Liver (tissue), 9 donors: Measurements from ENCODE around the gene DGKD. TPM values are rescaled to one million over a fixed set of nuclear protein-coding genes. Genes with fewer than 3 reads are reported as not detected.
"Not testable (repeated sequence)": the region's sequence is repeated elsewhere in the genome, so short reads cannot be mapped to it uniquely, and the experiment has no call there.

Experiments
- DNase-seq: peaks from one replicate; pipeline ENCODE4 v3.0.0-alpha.2; 2017; ENCODE audit warnings: low spot score
- H3K27ac ChIP-seq, 2 donors: one replicate each; pipeline ENCODE4 v1.7.0; 2013; ENCODE audit warnings: inconsistent platforms in 2 of 2, low read length in 2 of 2, control low read depth in 1 of 2, low read depth in 1 of 2, mild to moderate bottlenecking in 1 of 2
- H3K27me3 ChIP-seq, 4 donors: one replicate each; pipeline versions ENCODE4 v1.6.1 to v1.7.0; 2013; ENCODE audit warnings: low read length in 3 of 4, inconsistent platforms in 1 of 4, mild to moderate bottlenecking in 1 of 4, moderate library complexity in 1 of 4; ENCODE audit not compliant: control insufficient read depth in 4 of 4, insufficient read depth in 4 of 4
- H3K36me3 ChIP-seq, 4 donors: one replicate each; pipeline versions ENCODE4 v1.6.1 to v1.7.0; 2013; ENCODE audit warnings: low read length in 3 of 4, mild to moderate bottlenecking in 3 of 4, low read depth in 1 of 4, moderate library complexity in 1 of 4; ENCODE audit not compliant: control insufficient read depth in 4 of 4, insufficient read depth in 3 of 4
- H3K4me1 ChIP-seq, 4 donors: one replicate each; pipeline versions ENCODE4 v1.6.1 to v1.7.0; 2013; ENCODE audit warnings: low read length in 3 of 4, mild to moderate bottlenecking in 3 of 4, moderate library complexity in 1 of 4; ENCODE audit not compliant: control insufficient read depth in 4 of 4, insufficient read depth in 4 of 4
- H3K4me3 ChIP-seq, 3 donors: one replicate each; pipeline versions ENCODE4 v1.6.1 to v1.7.0; 2013; ENCODE audit warnings: low read length in 3 of 3, control low read depth in 1 of 3, low read depth in 1 of 3, mild to moderate bottlenecking in 1 of 3
- H3K9ac ChIP-seq, 2 donors: one replicate each; pipeline ENCODE4 v1.7.0; 2013; ENCODE audit warnings: low read length in 2 of 2, mild to moderate bottlenecking in 2 of 2, moderate library complexity in 2 of 2, control low read depth in 1 of 2, low read depth in 1 of 2
- H3K9me3 ChIP-seq, 4 donors: one replicate each; pipeline versions ENCODE4 v1.6.1 to v1.7.0; 2013; ENCODE audit warnings: low read length in 3 of 4; ENCODE audit not compliant: control insufficient read depth in 4 of 4
- EGR1 ChIP-seq, 2 donors: IDR thresholded peaks; 2 replicates each; pipeline ENCODE4 v1.6.1; 2016 to 2018; ENCODE audit warnings: antibody characterized with exemption in 2 of 2, low read depth in 2 of 2
- FOXA2 ChIP-seq: IDR thresholded peaks from 2 replicates; pipeline ENCODE4 v1.6.1; 2016; ENCODE audit warnings: antibody characterized with exemption
- JUND ChIP-seq, 2 donors: IDR thresholded peaks; 2 replicates each; pipeline ENCODE4 v1.6.1; 2016; ENCODE audit warnings: antibody characterized with exemption in 2 of 2
- NR2F2 ChIP-seq: IDR thresholded peaks from 2 replicates; pipeline ENCODE4 v1.6.1; 2016; ENCODE audit warnings: antibody characterized with exemption
- RAD21 ChIP-seq, 2 donors: IDR thresholded peaks; 2 replicates each; pipeline ENCODE4 v1.6.1; 2016; ENCODE audit warnings: antibody characterized with exemption in 2 of 2, mild to moderate bottlenecking in 2 of 2
- SP1 ChIP-seq: IDR thresholded peaks from 2 replicates; pipeline ENCODE4 v1.6.1; 2018; ENCODE audit warnings: antibody characterized with exemption, mild to moderate bottlenecking
- TAF1 ChIP-seq: conservative IDR thresholded peaks from 2 replicates; pipeline ENCODE4 v1.6.1; 2016; ENCODE audit warnings: antibody characterized with exemption, mild to moderate bottlenecking
- YY1 ChIP-seq: IDR thresholded peaks from 2 replicates; pipeline ENCODE4 v1.6.1; 2016; ENCODE audit warnings: antibody characterized with exemption, mild to moderate bottlenecking
- WGBS: extraction: QIAGEN DNeasy Blood & Tissue Kit; methylation state at CpG from one replicate; pipeline ENCODE4 v1.1.7; 2013; 5-methylcytosine and 5-hydroxymethylcytosine counted together
- polyA plus RNA-seq, 2 donors: library from polyadenylated mRNA; stranded (reverse) in 1 of 2; unstranded in 1 of 2; fragments of 200-250 nt in 1 of 2; fragments of >200 nt in 1 of 2; fragmentation: Nextera tagmentation in 1 of 2; extraction: Ambion mirVana in 1 of 2; gene quantifications; one replicate each; pipeline versions ENCODE4 v1.2.1 to v1.2.3, GENCODE V29; 2013 to 2015
- total RNA-seq, 2 donors: library from RNA; depleted of rRNA; stranded (reverse); fragments of >200 nt; gene quantifications; one replicate each; pipeline ENCODE4 v1.2.3, GENCODE V29; 2014
- TF ChIP-seq, protein P1 (sequence below): IDR thresholded peaks from 2 replicates; pipeline ENCODE4 v1.6.1; 2016; ENCODE audit warnings: antibody characterized with exemption
- TF ChIP-seq, protein P2 (sequence below): IDR thresholded peaks from 2 replicates; pipeline ENCODE4 v1.6.1; 2016; ENCODE audit warnings: antibody characterized with exemption
- TF ChIP-seq, protein P3 (sequence below): IDR thresholded peaks from 2 replicates; pipeline ENCODE4 v1.6.1; 2016; ENCODE audit warnings: antibody characterized with exemption
- TF ChIP-seq, protein P4 (sequence below): fragments of 150-350 bp; IDR thresholded peaks from 2 replicates; pipeline ENCODE4 v1.5.1; 2017; ENCODE audit warnings: improper control_type of control experiment, low read depth, low read length; ENCODE audit not compliant: missing input control
- donor health status: healthy.
- donor health status: healthy.
- donor health status: healthy.
- donor health status: healthy.
- donor health status: healthy.

Gene DGKD
- total and polyA plus RNA-seq, 4 donors = 4.8 to 16.4 (median 8.2) TPM

DNA sequence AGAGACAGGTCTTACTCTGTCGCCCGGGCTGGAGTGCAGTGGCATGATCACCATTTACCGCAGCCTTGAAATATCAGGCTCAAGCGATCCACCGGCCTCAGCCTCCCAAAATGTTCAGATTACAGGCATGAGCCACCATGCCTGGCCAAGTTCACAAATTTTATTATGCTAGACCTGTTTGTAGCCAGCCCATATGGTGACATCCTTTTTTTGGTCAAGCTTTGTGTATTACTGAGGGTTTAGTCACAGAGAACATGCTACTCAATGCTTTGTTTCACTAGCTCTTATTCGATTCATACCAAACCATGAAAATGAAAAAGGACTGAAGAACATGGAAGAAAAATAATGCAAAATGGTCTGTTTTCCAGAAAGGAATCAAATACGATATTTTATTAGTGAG is 41.4 kb downstream of the DGKD start:
- Histone ChIP-seq H3K9me3 (no peaks in the 10 kb centered on the region), H3K27me3 (no peaks in the 10 kb centered on the region), H3K36me3 (peaks cover 0 to 13% (median 7%) of the 10 kb centered on the region in 4 donors), H3K9ac (no peak overlapping the region), H3K4me3 (no peak overlapping the region), H3K27ac (no peak overlapping the region), H3K4me1 (no peaks in the 10 kb centered on the region)
- TF ChIP-seq EGR1 (IDR thresholded peaks at IDR 0.05; ENCODE audit: low read depth in 2 of 2) (no peak), TAF1 (no peak), YY1 (no peak), FOXA2 (no peak)
- WGBS = 97% methylated on average over 7 of the region's 7 CpGs
- DNase-seq = no peak

DNA sequence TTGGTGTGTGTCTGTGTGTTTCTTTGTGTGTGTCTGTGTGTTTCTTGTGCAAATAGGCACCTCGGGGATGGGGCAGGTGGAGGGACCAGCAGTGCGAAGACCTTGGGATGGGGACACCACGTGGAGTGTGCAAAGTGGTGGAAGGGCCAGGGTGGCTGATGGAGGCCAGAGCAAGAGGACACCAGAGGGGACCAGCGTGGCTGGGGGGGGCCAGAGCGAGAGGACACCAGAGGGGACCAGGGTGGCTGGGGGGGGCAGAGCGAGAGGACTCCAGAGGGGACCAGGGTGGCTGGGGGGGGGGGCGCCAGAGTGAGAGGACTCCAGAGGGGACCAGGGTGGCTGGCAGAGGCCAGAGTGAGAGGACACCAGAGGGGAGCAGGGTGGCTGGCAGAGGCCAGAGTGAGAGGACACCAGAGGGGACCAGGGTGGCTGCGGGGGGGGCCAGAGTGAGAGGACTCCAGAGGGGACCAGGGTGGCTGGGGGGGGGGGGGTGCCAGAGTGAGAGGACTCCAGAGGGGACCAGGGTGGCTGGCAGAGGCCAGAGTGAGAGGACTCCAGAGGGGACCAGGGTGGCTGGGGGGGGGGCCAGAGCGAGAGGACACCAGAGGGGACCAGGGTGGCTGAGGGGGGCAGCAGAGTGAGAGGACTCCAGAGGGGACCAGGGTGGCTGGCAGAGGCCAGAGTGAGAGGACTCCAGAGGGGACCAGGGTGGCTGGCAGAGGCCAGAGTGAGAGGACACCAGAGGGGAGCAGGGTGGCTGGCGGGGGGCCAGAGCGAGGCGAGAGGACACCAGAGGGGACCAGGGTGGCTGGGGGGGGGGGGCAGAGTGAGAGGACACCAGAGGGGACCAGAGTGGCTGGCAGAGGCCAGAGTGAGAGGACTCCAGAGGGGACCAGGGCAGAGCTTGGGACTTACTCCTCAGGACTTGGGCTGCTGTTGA is 42.7 kb downstream of the DGKD start:
- DNase-seq, H3K27me3 ChIP-seq, H3K4me3 ChIP-seq, H3K9me3 ChIP-seq, H3K9ac ChIP-seq, H3K27ac ChIP-seq, H3K4me1 ChIP-seq: not testable (repeated sequence)
- H3K36me3 ChIP-seq = peaks cover 0 to 12% (median 7%) of the 10 kb centered on the region in 4 donors
- WGBS = 95% methylated on average over 12 of the region's 12 CpGs

DNA sequence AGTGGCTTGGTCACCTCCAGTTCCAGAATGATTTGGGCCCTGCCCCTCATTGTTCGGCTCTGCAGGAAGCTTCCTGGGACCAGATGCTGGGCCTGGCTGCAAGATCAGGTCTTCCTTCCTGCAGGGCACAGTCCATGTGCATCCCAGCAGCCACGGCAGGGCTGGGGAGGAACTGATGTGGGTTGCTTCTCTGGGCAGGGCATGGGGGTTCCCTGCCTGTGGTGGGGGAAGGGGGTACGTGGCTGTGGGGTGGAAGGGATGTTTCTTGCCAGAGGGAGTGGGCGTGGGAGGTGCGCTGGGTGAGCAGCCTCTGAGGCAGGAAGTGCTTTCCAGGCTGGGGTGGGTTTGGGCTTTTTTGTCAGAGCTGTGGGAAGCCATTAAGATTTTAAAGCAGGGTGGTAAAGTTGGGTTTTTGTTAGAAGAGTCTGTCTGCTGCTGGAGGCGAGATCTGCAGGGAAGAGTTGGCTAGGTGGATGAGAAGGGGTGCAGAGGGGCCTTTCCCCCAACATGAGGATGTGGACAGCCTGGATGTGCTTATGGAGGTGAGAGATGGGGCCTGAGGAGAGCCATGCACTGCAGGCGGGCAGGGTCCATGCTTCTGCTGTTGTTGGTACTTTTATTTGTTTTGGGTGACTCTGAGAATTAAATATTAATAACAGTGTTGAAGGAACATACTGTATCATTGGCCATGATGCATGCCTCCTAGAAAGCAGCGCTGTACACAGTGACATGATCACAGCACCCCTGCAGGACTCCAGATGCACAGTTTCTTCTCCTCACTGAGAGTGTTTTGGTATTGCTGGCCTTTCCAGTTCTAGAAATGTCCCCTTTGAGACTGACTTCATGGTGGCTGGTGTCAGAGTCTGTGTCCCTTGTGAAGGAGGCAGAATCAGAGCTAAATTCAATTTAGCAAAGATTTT is 45.3 kb downstream of the DGKD start:
- no peak for TF ChIP-seq JUND (IDR thresholded peaks at IDR 0.05)
- TF ChIP-seq, protein P1, sequence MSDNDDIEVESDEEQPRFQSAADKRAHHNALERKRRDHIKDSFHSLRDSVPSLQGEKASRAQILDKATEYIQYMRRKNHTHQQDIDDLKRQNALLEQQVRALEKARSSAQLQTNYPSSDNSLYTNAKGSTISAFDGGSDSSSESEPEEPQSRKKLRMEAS = no peak
- TF ChIP-seq, protein P2, sequence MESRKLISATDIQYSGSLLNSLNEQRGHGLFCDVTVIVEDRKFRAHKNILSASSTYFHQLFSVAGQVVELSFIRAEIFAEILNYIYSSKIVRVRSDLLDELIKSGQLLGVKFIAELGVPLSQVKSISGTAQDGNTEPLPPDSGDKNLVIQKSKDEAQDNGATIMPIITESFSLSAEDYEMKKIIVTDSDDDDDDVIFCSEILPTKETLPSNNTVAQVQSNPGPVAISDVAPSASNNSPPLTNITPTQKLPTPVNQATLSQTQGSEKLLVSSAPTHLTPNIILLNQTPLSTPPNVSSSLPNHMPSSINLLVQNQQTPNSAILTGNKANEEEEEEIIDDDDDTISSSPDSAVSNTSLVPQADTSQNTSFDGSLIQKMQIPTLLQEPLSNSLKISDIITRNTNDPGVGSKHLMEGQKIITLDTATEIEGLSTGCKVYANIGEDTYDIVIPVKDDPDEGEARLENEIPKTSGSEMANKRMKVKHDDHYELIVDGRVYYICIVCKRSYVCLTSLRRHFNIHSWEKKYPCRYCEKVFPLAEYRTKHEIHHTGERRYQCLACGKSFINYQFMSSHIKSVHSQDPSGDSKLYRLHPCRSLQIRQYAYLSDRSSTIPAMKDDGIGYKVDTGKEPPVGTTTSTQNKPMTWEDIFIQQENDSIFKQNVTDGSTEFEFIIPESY = no peak
- TF ChIP-seq, protein P3, sequence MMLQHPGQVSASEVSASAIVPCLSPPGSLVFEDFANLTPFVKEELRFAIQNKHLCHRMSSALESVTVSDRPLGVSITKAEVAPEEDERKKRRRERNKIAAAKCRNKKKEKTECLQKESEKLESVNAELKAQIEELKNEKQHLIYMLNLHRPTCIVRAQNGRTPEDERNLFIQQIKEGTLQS = no peak
- TF ChIP-seq TAF1 = no peak
- no peak for TF ChIP-seq RAD21 (IDR thresholded peaks at IDR 0.05)
- TF ChIP-seq, protein P4, sequence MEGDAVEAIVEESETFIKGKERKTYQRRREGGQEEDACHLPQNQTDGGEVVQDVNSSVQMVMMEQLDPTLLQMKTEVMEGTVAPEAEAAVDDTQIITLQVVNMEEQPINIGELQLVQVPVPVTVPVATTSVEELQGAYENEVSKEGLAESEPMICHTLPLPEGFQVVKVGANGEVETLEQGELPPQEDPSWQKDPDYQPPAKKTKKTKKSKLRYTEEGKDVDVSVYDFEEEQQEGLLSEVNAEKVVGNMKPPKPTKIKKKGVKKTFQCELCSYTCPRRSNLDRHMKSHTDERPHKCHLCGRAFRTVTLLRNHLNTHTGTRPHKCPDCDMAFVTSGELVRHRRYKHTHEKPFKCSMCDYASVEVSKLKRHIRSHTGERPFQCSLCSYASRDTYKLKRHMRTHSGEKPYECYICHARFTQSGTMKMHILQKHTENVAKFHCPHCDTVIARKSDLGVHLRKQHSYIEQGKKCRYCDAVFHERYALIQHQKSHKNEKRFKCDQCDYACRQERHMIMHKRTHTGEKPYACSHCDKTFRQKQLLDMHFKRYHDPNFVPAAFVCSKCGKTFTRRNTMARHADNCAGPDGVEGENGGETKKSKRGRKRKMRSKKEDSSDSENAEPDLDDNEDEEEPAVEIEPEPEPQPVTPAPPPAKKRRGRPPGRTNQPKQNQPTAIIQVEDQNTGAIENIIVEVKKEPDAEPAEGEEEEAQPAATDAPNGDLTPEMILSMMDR = no peak
- no peak for TF ChIP-seq SP1
- no peak for TF ChIP-seq YY1
- no peak for TF ChIP-seq NR2F2
- TF ChIP-seq FOXA2 = no peak
- H3K4me1 ChIP-seq = no peaks in the 10 kb centered on the region
- H3K36me3 ChIP-seq = peaks cover 0 to 10% (median 6%) of the 10 kb centered on the region in 4 donors
- H3K4me3 ChIP-seq = no peak overlapping the region
- 79% methylated on average over 8 of the region's 8 CpGs for WGBS
- H3K27ac ChIP-seq = no peak overlapping the region
- H3K9ac ChIP-seq = no peak overlapping the region
- no peak for DNase-seq
- no peaks in the 10 kb centered on the region for H3K9me3 ChIP-seq
- no peaks in the 10 kb centered on the region for H3K27me3 ChIP-seq
